GM06990 (cell line): ENCODE data around the gene CHCT1.
A peak's percentile ranks its signal among the peaks of the same experiment; 100 is the strongest.

Source experiments
- DNase-seq: peaks from one replicate; pipeline ENCODE4 v3.0.0-alpha.2; 2011; ENCODE audit not compliant: insufficient read length; ENCODE audit errors: extremely low read depth
- H3K27me3 ChIP-seq: replicated peaks from 2 replicates; pipeline ENCODE4 v1.6.0; 2011; ENCODE audit warnings: low read length; ENCODE audit not compliant: control insufficient read depth, insufficient read depth
- H3K36me3 ChIP-seq: 2 replicates; pipeline ENCODE4 v1.5.1; 2011; ENCODE audit warnings: low read length; ENCODE audit not compliant: control insufficient read depth, insufficient read depth
- H3K4me3 ChIP-seq: replicated peaks from 2 replicates; pipeline ENCODE4 v1.5.1; 2011; ENCODE audit warnings: low read depth, mild to moderate bottlenecking, control low read depth, low read length
- CTCF ChIP-seq: IDR thresholded peaks from 2 replicates; pipeline ENCODE4 v1.5.1; 2011; ENCODE audit warnings: low read length, control low read depth, mild to moderate bottlenecking, inconsistent platforms; ENCODE audit not compliant: insufficient read depth, poor library complexity, severe bottlenecking

Gene CHCT1

GRCh38 chr17:60396412-60396811 is 25.9 kb upstream of the CHCT1 start:
- no peak for DNase-seq
- Histone ChIP-seq H3K4me3 (no peak overlapping the region), H3K36me3 (no peaks in the 10 kb centered on the region), H3K27me3 (no peaks in the 10 kb centered on the region)
- no peak for TF ChIP-seq CTCF

- DNase-seq = peak; percentile 58
- H3K27me3 ChIP-seq = no peaks in the 10 kb centered on the region
- TF ChIP-seq CTCF = no peak
- H3K4me3 ChIP-seq = no peak overlapping the region
- H3K36me3 ChIP-seq = no peaks in the 10 kb centered on the region
These were observed 23.9 kb upstream of the CHCT1 start for GRCh38 chr17:60398227-60398959.

- no peak for DNase-seq
- no peak for TF ChIP-seq CTCF
These were observed 20.5 kb upstream of the CHCT1 start for GRCh38 chr17:60401819-60402218.

GRCh38 chr17:60403523-60403810 is 18.8 kb upstream of the CHCT1 start:
- no peak for DNase-seq
- no peaks in the 10 kb centered on the region for H3K36me3 ChIP-seq
- H3K27me3 ChIP-seq = no peaks in the 10 kb centered on the region
- TF ChIP-seq CTCF = no peak
- no peak overlapping the region for H3K4me3 ChIP-seq

More at GRCh38 chr17:60401819-60402218, 20.5 kb upstream of the CHCT1 start:
- Histone ChIP-seq H3K27me3 (no peaks in the 10 kb centered on the region), H3K36me3 (no peaks in the 10 kb centered on the region), H3K4me3 (no peak overlapping the region)

- Histone ChIP-seq H3K4me3 (no peak overlapping the region), H3K36me3 (no peaks in the 10 kb centered on the region), H3K27me3 (no peaks in the 10 kb centered on the region)
- DNase-seq = no peak
- TF ChIP-seq CTCF = no peak
These were observed 18.3 kb upstream of the CHCT1 start for GRCh38 chr17:60403962-60404361.

GRCh38 chr17:60406887-60407286 is 15.4 kb upstream of the CHCT1 start:
- H3K4me3 ChIP-seq = no peak overlapping the region
- no peaks in the 10 kb centered on the region for H3K36me3 ChIP-seq
- TF ChIP-seq CTCF = no peak
- no peak for DNase-seq
- H3K27me3 ChIP-seq = no peaks in the 10 kb centered on the region
